Loucy (cell line): Measurements from ENCODE around the gene PANK3.

ENCODE experiments used
- EZH2phosphoT487 ChIP-seq: fragments of 200-600 bp; IDR thresholded peaks from 2 replicates; pipeline ENCODE4 v1.6.1; 2018; ENCODE audit warnings: antibody characterized with exemption, mild to moderate bottlenecking, moderate library complexity, borderline replicate concordance
- TF ChIP-seq, protein P1 (sequence below): fragments of 200-600 bp; sonication (generic); conservative IDR thresholded peaks from 2 replicates; pipeline ENCODE4 v1.5.1; 2014; ENCODE audit warnings: mild to moderate bottlenecking, antibody characterized with exemption, low read length

DNA sequence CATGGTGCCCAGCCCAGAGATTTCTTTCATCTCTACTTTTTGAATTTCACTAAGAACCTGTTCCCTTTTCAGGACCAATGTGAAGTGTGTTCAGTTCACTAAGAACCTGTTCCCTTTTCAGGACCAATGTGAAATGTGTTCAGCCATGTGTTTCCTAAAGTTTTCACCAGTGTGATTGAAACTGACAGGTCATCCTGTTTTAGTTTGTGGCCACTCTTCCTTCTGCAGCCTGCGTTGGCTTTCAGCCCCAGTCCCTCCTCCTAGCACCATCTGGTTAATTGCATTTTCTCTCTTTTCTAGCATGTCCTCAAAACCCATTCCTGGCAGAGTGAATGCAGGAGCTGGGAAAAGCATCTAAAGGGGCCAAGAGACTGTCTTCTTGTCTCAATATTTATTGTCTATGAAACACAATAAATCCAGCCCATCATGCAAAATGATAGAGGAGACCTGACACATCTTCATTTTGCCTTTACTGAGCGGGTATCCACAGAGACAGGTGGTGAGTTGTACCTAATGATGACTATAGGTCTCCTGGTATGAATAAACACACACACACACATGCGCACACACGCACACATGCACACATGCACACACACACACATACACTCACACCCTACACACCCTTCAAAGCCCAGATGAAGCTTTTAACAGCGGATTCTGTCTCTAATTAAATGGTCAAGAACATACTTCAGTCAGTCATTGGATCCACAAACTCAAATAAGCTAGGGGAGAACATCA lies 6.1 kb upstream of the PANK3 start:
- TF ChIP-seq, protein P1, sequence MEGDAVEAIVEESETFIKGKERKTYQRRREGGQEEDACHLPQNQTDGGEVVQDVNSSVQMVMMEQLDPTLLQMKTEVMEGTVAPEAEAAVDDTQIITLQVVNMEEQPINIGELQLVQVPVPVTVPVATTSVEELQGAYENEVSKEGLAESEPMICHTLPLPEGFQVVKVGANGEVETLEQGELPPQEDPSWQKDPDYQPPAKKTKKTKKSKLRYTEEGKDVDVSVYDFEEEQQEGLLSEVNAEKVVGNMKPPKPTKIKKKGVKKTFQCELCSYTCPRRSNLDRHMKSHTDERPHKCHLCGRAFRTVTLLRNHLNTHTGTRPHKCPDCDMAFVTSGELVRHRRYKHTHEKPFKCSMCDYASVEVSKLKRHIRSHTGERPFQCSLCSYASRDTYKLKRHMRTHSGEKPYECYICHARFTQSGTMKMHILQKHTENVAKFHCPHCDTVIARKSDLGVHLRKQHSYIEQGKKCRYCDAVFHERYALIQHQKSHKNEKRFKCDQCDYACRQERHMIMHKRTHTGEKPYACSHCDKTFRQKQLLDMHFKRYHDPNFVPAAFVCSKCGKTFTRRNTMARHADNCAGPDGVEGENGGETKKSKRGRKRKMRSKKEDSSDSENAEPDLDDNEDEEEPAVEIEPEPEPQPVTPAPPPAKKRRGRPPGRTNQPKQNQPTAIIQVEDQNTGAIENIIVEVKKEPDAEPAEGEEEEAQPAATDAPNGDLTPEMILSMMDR, result no peak
- TF ChIP-seq EZH2phosphoT487, result no peak
